Measurements from ENCODE around the gene MEAK7. TPM values are rescaled to one million over a fixed set of nuclear protein-coding genes. Genes with fewer than 3 reads are reported as not detected.

MEAK7 gene
- total RNA-seq, 2 donors from 2014 or later: 30.3 to 34.9 TPM

- Histone ChIP-seq H3K9ac (ENCODE audit: extremely low read depth, low read length, poor library complexity, severe bottlenecking) (no peak overlapping the region), H3K36me3 (ENCODE audit: control insufficient read depth, insufficient read depth, low read length) (peaks cover 41% of the 10 kb centered on the region), H3K9me3 (ENCODE audit: control insufficient read depth, low read length) (peaks cover 23% of the 10 kb centered on the region), H3K27me3 (ENCODE audit: control insufficient read depth, insufficient read depth, low read length, poor library complexity, severe bottlenecking) (no peaks in the 10 kb centered on the region), H3K27ac (ENCODE audit: low read depth, low read length) (no peak overlapping the region), H3K4me3 (ENCODE audit: low read length) (no peak overlapping the region), H3K4me1 (ENCODE audit: control insufficient read depth, insufficient read depth, low read length) (no peaks in the 10 kb centered on the region)
- Mint-ChIP-seq H3K4me3 (no peak overlapping the region), H3K27ac (no peak overlapping the region), H3K9me3 (peaks cover 24% of the 10 kb centered on the region), H3K4me1 (no peaks in the 10 kb centered on the region), H3K27me3 (ENCODE audit: insufficient read depth) (no peaks in the 10 kb centered on the region), H3K36me3 (ENCODE audit: low read depth) (peaks cover 68% of the 10 kb centered on the region)
- peak; percentile 16 for DNase-seq
- 94% methylated on average over 11 to 18 of the region's 18 CpGs for WGBS, 2 experiments (ENCODE audit: insufficient coverage in 1 of 2, insufficient read length in 1 of 2)
- TF ChIP-seq CTCF (conservative IDR thresholded peaks at IDR 0.05): no peak
Measured at GRCh38 chr16:84497418-84498222, 6.8 kb downstream of the MEAK7 start.

- peaks cover 27% of the 10 kb centered on the region for H3K9me3 ChIP-seq (ENCODE audit: control insufficient read depth, low read length)
- Mint-ChIP-seq H3K27ac (no peak overlapping the region), H3K4me3 (no peak overlapping the region), H3K9me3 (peaks cover 26% of the 10 kb centered on the region), H3K27me3 (ENCODE audit: insufficient read depth) (no peaks in the 10 kb centered on the region), H3K36me3 (ENCODE audit: low read depth) (peaks cover 71% of the 10 kb centered on the region), H3K4me1 (no peaks in the 10 kb centered on the region)
- 79 to 97% methylated on average over 2 to 3 of the region's 3 CpGs for WGBS, 2 experiments (ENCODE audit: insufficient coverage in 1 of 2, insufficient read length in 1 of 2)
- no peak for TF ChIP-seq CTCF (conservative IDR thresholded peaks at IDR 0.05)
- peaks cover 43% of the 10 kb centered on the region for H3K36me3 ChIP-seq (ENCODE audit: control insufficient read depth, insufficient read depth, low read length)
- DNase-seq: peak; percentile 10
- no peaks in the 10 kb centered on the region for H3K27me3 ChIP-seq (ENCODE audit: control insufficient read depth, insufficient read depth, low read length, poor library complexity, severe bottlenecking)
- no peak overlapping the region for H3K27ac ChIP-seq (ENCODE audit: low read depth, low read length)
- H3K4me3 ChIP-seq (ENCODE audit: low read length): no peak overlapping the region
- no peaks in the 10 kb centered on the region for H3K4me1 ChIP-seq (ENCODE audit: control insufficient read depth, insufficient read depth, low read length)
- H3K9ac ChIP-seq (ENCODE audit: extremely low read depth, low read length, poor library complexity, severe bottlenecking): no peak overlapping the region
Measured at GRCh38 chr16:84496991-84497390, 7.5 kb downstream of the MEAK7 start.

GRCh38 chr16:84495506-84495905 lies 9.0 kb downstream of the MEAK7 start:
- H3K27ac Mint-ChIP-seq: no peak overlapping the region
- peaks cover 81% of the 10 kb centered on the region for H3K36me3 Mint-ChIP-seq (ENCODE audit: low read depth)
- H3K9me3 ChIP-seq (ENCODE audit: control insufficient read depth, low read length): peaks cover 29% of the 10 kb centered on the region
- TF ChIP-seq CTCF (conservative IDR thresholded peaks at IDR 0.05): no peak
- no peaks in the 10 kb centered on the region for H3K4me1 Mint-ChIP-seq
- H3K4me1 ChIP-seq (ENCODE audit: control insufficient read depth, insufficient read depth, low read length): no peaks in the 10 kb centered on the region
- H3K9me3 Mint-ChIP-seq: peaks cover 32% of the 10 kb centered on the region
- 93 to 97% methylated on average over 10 to 11 of the region's 11 CpGs for WGBS, 2 experiments (ENCODE audit: insufficient coverage in 1 of 2, insufficient read length in 1 of 2)
- H3K27ac ChIP-seq (ENCODE audit: low read depth, low read length): no peak overlapping the region
- H3K4me3 Mint-ChIP-seq: no peak overlapping the region
- peak; percentile 10 for DNase-seq
- H3K36me3 ChIP-seq (ENCODE audit: control insufficient read depth, insufficient read depth, low read length): peaks cover 56% of the 10 kb centered on the region
- no peaks in the 10 kb centered on the region for H3K27me3 ChIP-seq (ENCODE audit: control insufficient read depth, insufficient read depth, low read length, poor library complexity, severe bottlenecking)
- H3K9ac ChIP-seq (ENCODE audit: extremely low read depth, low read length, poor library complexity, severe bottlenecking): no peak overlapping the region
- H3K4me3 ChIP-seq (ENCODE audit: low read length): no peak overlapping the region
- no peaks in the 10 kb centered on the region for H3K27me3 Mint-ChIP-seq (ENCODE audit: insufficient read depth)

Data from endodermal cell (in vitro differentiated cells).